ENCODE measurements around the gene OBP2A. TPM values are rescaled to one million over a fixed set of nuclear protein-coding genes. Genes with fewer than 3 reads are reported as not detected.

Gene OBP2A
- total RNA-seq, 1 experiment from 2014 or later: not detected

DNA sequence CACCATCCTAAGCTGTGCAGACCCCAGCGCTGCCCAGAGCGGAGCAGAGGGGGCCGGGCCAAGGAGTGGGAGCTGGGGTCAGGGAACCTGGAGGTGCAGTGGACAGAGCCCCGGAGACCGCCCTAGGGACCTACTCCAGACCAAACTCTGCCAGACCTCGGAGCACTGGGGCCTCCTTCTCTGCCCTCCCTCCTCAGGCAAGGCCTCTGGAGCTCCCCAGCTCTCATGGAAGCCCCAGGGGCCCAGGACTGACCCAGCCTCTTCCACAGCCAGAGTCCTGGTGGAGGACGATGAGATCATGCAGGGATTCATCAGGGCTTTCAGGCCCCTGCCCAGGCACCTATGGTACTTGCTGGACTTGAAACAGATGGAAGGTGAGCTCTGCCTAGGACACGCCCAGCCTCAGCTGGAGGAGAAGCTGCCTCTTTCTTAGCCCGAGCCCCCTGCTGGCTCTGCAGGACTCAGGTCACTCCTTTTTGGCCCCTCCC, 19.3 kb downstream of the OBP2A start:
- no peaks in the 10 kb centered on the region for H3K27me3 Mint-ChIP-seq (ENCODE audit: low read depth)
- no peak overlapping the region for H3K4me3 Mint-ChIP-seq
- ChIA-PET POLR2A (no interaction called here), CTCF (interaction anchor here (0.9 to 1.5 kb wide), 3 partner anchors 9 to 61 kb away, joined by 3 to 4 read pairs (median 3); no protein-coding TSS in a partner anchor)
- no peak overlapping the region for H3K27ac Mint-ChIP-seq
- DNase-seq (ENCODE audit: low spot score): no peak
- ATAC-seq: no peak
- H3K36me3 Mint-ChIP-seq: peaks cover 12% of the 10 kb centered on the region
- H3K9me3 Mint-ChIP-seq: peaks cover 15% of the 10 kb centered on the region
- no peak for TF ChIP-seq ZNF121 (CRISPR knock-in tag; IDR thresholded peaks at IDR 0.05)
- TF ChIP-seq, protein P1, sequence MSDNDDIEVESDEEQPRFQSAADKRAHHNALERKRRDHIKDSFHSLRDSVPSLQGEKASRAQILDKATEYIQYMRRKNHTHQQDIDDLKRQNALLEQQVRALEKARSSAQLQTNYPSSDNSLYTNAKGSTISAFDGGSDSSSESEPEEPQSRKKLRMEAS (CRISPR knock-in tag; IDR thresholded peaks at IDR 0.05): no peak
- no peak for TF ChIP-seq JUN (CRISPR knock-in tag; IDR thresholded peaks at IDR 0.05)
- TF ChIP-seq ZNF423 (CRISPR knock-in tag; IDR thresholded peaks at IDR 0.05): 0 out of 2 replicates have a peak, but pooled peaks have one; percentile 12
- no peaks in the 10 kb centered on the region; the same call in 1 of the 2 replicates for H3K4me1 Mint-ChIP-seq

- TF ChIP-seq, protein P2, sequence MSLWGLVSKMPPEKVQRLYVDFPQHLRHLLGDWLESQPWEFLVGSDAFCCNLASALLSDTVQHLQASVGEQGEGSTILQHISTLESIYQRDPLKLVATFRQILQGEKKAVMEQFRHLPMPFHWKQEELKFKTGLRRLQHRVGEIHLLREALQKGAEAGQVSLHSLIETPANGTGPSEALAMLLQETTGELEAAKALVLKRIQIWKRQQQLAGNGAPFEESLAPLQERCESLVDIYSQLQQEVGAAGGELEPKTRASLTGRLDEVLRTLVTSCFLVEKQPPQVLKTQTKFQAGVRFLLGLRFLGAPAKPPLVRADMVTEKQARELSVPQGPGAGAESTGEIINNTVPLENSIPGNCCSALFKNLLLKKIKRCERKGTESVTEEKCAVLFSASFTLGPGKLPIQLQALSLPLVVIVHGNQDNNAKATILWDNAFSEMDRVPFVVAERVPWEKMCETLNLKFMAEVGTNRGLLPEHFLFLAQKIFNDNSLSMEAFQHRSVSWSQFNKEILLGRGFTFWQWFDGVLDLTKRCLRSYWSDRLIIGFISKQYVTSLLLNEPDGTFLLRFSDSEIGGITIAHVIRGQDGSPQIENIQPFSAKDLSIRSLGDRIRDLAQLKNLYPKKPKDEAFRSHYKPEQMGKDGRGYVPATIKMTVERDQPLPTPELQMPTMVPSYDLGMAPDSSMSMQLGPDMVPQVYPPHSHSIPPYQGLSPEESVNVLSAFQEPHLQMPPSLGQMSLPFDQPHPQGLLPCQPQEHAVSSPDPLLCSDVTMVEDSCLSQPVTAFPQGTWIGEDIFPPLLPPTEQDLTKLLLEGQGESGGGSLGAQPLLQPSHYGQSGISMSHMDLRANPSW (CRISPR knock-in tag; conservative IDR thresholded peaks at IDR 0.05; ENCODE audit: low read depth): no peak
- no peak for TF ChIP-seq TCF7 (CRISPR knock-in tag; IDR thresholded peaks at IDR 0.05; ENCODE audit: low read depth)
- no peak for TF ChIP-seq ERG (CRISPR knock-in tag; IDR thresholded peaks at IDR 0.05)
- no peak for TF ChIP-seq HMGA2 (CRISPR knock-in tag; IDR thresholded peaks at IDR 0.05)
- no peak for TF ChIP-seq TEAD4 (CRISPR knock-in tag; IDR thresholded peaks at IDR 0.05)
- TF ChIP-seq IRF1 (CRISPR knock-in tag; IDR thresholded peaks at IDR 0.05): no peak
- TF ChIP-seq, protein P3, sequence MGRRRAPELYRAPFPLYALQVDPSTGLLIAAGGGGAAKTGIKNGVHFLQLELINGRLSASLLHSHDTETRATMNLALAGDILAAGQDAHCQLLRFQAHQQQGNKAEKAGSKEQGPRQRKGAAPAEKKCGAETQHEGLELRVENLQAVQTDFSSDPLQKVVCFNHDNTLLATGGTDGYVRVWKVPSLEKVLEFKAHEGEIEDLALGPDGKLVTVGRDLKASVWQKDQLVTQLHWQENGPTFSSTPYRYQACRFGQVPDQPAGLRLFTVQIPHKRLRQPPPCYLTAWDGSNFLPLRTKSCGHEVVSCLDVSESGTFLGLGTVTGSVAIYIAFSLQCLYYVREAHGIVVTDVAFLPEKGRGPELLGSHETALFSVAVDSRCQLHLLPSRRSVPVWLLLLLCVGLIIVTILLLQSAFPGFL (CRISPR knock-in tag; IDR thresholded peaks at IDR 0.05; ENCODE audit: borderline replicate concordance): no peak
- TF ChIP-seq ZNF512 (CRISPR knock-in tag; IDR thresholded peaks at IDR 0.05; ENCODE audit: borderline replicate concordance): no peak
- TF ChIP-seq ETV6 (CRISPR knock-in tag; IDR thresholded peaks at IDR 0.05): no peak
- TF ChIP-seq ATF2 (CRISPR knock-in tag; IDR thresholded peaks at IDR 0.05; ENCODE audit: borderline replicate concordance, low read depth): no peak
- TF ChIP-seq RELA (CRISPR knock-in tag; IDR thresholded peaks at IDR 0.05; ENCODE audit: borderline replicate concordance): no peak
- TF ChIP-seq, protein P4, sequence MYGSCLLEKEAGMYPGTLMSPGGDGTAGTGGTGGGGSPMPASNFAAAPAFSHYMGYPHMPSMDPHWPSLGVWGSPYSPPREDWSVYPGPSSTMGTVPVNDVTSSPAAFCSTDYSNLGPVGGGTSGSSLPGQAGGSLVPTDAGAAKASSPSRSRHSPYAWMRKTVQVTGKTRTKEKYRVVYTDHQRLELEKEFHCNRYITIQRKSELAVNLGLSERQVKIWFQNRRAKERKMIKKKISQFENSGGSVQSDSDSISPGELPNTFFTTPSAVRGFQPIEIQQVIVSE (CRISPR knock-in tag; IDR thresholded peaks at IDR 0.05; ENCODE audit: borderline replicate concordance): no peak
- TF ChIP-seq, protein P5, sequence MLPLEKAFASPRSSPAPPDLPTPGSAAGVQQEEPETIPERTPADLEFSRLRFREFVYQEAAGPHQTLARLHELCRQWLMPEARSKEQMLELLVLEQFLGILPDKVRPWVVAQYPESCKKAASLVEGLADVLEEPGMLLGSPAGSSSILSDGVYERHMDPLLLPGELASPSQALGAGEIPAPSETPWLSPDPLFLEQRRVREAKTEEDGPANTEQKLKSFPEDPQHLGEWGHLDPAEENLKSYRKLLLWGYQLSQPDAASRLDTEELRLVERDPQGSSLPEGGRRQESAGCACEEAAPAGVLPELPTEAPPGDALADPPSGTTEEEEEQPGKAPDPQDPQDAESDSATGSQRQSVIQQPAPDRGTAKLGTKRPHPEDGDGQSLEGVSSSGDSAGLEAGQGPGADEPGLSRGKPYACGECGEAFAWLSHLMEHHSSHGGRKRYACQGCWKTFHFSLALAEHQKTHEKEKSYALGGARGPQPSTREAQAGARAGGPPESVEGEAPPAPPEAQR (CRISPR knock-in tag; IDR thresholded peaks at IDR 0.05): no peak
- ATAC-seq (no peak), DNase-seq (ENCODE audit: low spot score) (no peak)
- Mint-ChIP-seq H3K27me3 (ENCODE audit: low read depth) (no peaks in the 10 kb centered on the region), H3K27ac (no peak overlapping the region), H3K36me3 (peaks cover 12% of the 10 kb centered on the region), H3K9me3 (peaks cover 15% of the 10 kb centered on the region), H3K4me1 (peaks cover 3% of the 10 kb centered on the region), H3K4me3 (no peak overlapping the region)
- POLR2A ChIA-PET: no interaction called here
- CTCF ChIA-PET: interaction anchor here (0.9 to 1.2 kb wide), 3 partner anchors 9 to 13 kb away, joined by 3 read pairs; no protein-coding TSS in a partner anchor
Observed at GRCh38 chr9:135565636-135566035, 19.7 kb downstream of the OBP2A start.

All from WTC11 (cell line).